IMR-90 (cell line): ENCODE results near the gene IGSF10.

ENCODE experiments used
- CHD1 ChIP-seq: IDR thresholded peaks from 2 replicates; pipeline ENCODE4 v1.6.1; 2012; ENCODE audit warnings: low read depth, low read length, improper control_type of control experiment
- CTCF ChIP-seq: conservative IDR thresholded peaks from 2 replicates; pipeline ENCODE4 v1.5.1; 2012; ENCODE audit warnings: mild to moderate bottlenecking, low read depth, low read length, improper control_type of control experiment
- MXI1 ChIP-seq: IDR thresholded peaks from 2 replicates; pipeline ENCODE4 v1.6.1; 2012; ENCODE audit warnings: low read depth, mild to moderate bottlenecking, low read length, moderate library complexity, borderline replicate concordance
- POLR2A ChIP-seq: IDR thresholded peaks from 2 replicates; pipeline ENCODE4 v1.6.1; 2012; ENCODE audit warnings: mild to moderate bottlenecking, low read depth, low read length
- RAD21 ChIP-seq: IDR thresholded peaks from 2 replicates; pipeline ENCODE4 v1.6.1; 2012; ENCODE audit warnings: low read length, improper control_type of control experiment
- SMC3 ChIP-seq: fragments of 150-350 bp; IDR thresholded peaks from 2 replicates; pipeline ENCODE4 v1.6.1; 2016; ENCODE audit warnings: low read depth, mild to moderate bottlenecking, antibody characterized with exemption, low read length, moderate library complexity
- USF2 ChIP-seq: fragments of 150-350 bp; IDR thresholded peaks from 2 replicates; pipeline ENCODE4 v1.6.1; 2017; ENCODE audit warnings: mild to moderate bottlenecking, antibody characterized with exemption, low read length, low read depth

DNA sequence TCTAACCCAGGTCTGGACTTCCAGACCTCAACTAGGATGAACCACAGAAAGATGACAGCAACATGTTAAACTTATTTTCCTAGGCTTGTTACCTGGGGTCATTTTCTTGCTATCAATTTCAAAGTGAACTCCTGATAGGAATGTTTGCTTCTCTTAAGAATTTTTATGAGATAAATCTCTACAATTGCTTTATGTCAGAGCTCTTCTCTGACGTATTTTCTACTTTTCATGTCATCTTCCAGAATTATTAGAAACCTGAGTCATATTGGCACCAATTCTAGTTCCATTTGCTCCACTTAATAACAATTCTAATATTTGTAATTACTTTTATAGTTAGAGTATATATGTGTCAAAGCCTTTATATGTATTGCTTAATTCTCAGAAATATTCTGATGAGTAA, 2.1 kb upstream of the IGSF10 start:
- no peak for TF ChIP-seq USF2
- no peak for TF ChIP-seq RAD21
- no peak for TF ChIP-seq CTCF
- no peak for TF ChIP-seq POLR2A
- no peak for TF ChIP-seq MXI1
- no peak for TF ChIP-seq CHD1
- TF ChIP-seq SMC3 = no peak
